OCI-LY3 (cell line): ENCODE measurements around the gene CTU2.

ENCODE experiments used
- EZH2phosphoT487 ChIP-seq: fragments of 200-600 bp; shearing (Covaris generic); IDR thresholded peaks from 2 replicates; pipeline ENCODE4 v1.6.1; 2018; ENCODE audit warnings: antibody characterized with exemption, mixed run types, low read depth
- TF ChIP-seq, protein P1 (sequence below): fragments of 200-600, 300-600 bp; sonication (generic); IDR thresholded peaks from 2 replicates; pipeline ENCODE4 v1.5.1; 2014; ENCODE audit warnings: antibody characterized with exemption, low read length, low read depth

DNA sequence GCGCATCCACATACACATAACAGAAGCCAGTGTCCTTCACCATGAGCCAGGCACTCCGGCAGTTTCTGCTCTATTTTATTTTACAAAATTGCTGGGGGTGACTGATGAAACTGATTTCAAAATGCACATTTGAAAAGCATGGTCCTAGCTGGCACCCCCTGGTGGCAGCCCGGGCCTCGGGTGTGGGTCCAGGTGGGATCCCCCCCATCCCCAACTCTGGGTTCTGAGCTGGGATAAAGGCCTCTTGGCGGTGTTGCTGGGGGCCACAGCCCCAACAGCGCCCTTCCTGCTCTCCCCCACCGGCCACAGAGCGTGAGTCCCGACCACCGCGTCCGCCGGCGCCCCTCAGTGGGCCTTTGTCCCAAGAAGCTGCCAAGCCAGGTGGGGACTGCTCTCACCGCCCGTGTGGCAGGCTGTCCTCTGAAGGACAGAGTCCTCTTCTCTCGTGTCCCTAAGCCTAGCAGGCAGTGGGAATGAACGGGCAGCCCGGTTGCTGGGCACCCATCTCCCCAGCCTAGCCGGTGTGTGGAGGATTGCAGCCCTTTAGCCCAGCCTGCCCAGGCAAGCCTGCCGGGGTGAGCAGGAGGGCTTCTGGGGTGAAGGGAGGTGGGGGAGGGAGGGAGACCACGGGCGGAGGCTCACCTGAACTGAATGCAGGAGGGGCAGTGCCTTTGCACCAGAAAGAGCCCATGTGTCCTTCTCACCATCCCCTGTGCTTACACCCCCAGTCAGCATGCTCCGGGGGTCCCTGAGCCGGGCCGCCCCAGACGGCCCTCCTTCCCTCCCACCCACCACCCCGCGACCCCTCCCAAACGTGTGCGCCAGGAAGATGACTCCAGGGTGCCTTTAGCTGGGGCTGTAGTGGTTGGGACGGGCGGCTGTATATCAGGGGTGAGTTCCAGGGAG lies 20.9 kb upstream of the CTU2 start:
- TF ChIP-seq, protein P1, sequence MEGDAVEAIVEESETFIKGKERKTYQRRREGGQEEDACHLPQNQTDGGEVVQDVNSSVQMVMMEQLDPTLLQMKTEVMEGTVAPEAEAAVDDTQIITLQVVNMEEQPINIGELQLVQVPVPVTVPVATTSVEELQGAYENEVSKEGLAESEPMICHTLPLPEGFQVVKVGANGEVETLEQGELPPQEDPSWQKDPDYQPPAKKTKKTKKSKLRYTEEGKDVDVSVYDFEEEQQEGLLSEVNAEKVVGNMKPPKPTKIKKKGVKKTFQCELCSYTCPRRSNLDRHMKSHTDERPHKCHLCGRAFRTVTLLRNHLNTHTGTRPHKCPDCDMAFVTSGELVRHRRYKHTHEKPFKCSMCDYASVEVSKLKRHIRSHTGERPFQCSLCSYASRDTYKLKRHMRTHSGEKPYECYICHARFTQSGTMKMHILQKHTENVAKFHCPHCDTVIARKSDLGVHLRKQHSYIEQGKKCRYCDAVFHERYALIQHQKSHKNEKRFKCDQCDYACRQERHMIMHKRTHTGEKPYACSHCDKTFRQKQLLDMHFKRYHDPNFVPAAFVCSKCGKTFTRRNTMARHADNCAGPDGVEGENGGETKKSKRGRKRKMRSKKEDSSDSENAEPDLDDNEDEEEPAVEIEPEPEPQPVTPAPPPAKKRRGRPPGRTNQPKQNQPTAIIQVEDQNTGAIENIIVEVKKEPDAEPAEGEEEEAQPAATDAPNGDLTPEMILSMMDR, result peak; percentile 70
- no peak for TF ChIP-seq EZH2phosphoT487
